PFSK-1 (cell line): Measurements from ENCODE around the gene BASP1.

Experiments
- FOXP2 ChIP-seq: optimal IDR thresholded peaks from 2 replicates; pipeline ENCODE3; 2011; ENCODE audit warnings: borderline replicate concordance, control low read depth, inconsistent platforms; ENCODE audit not compliant: insufficient read depth; ENCODE audit errors: extremely low read length, extremely low read depth
- POLR2AphosphoS5 ChIP-seq: IDR thresholded peaks from 2 replicates; pipeline ENCODE4 v1.6.1; 2012; ENCODE audit warnings: low read depth, mild to moderate bottlenecking, control low read depth, low read length, moderate library complexity
- REST ChIP-seq, 2 experiments: IDR thresholded peaks; 2 replicates each; pipeline versions ENCODE4 v1.6.1 to v1.8.0; 2011 to 2012; ENCODE audit warnings: low read depth in 2 of 2, low read length in 2 of 2, control low read depth in 1 of 2, inconsistent platforms in 1 of 2, mild to moderate bottlenecking in 1 of 2, moderate library complexity in 1 of 2; ENCODE audit not compliant: insufficient read depth in 1 of 2
- SIN3A ChIP-seq: IDR thresholded peaks from 2 replicates; pipeline ENCODE4 v1.6.1; 2012; ENCODE audit warnings: mild to moderate bottlenecking, low read length, moderate library complexity, borderline replicate concordance; ENCODE audit not compliant: insufficient read depth
- TAF1 ChIP-seq: IDR thresholded peaks from 2 replicates; pipeline ENCODE4 v1.6.1; 2012; ENCODE audit warnings: low read length, control low read depth, borderline replicate concordance; ENCODE audit not compliant: insufficient read depth

Gene BASP1

DNA sequence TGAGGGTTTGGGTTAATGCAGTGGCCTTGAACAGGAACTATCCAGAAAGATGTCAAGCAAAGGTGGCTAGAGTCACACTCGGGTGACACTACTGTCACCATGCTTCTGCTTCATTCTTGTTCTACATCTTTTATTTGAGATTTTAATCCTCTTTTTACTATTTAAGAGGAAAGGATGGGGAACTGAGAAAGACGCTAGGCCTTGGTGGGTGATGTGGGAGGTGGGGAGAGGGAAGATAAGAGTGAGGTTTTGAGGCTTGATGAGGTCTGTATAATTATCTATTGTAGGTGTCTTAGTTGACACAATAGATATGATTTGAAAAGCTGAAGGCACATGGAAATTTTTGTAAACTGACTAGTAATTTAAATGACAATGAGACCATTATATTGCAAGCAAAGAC, 3.5 kb upstream of the BASP1 start:
- TF ChIP-seq REST (IDR thresholded peaks at IDR 0.05; ENCODE audit: insufficient read depth in 1 of 2, low read depth in 2 of 2, low read length in 2 of 2) (no peak), POLR2AphosphoS5 (no peak), FOXP2 (no peak), TAF1 (no peak), SIN3A (no peak)

GRCh38 chr5:17214893-17215292, 2.5 kb upstream of the BASP1 start:
- TF ChIP-seq SIN3A (no peak), FOXP2 (no peak), REST (IDR thresholded peaks at IDR 0.05; ENCODE audit: insufficient read depth in 1 of 2, low read depth in 2 of 2, low read length in 2 of 2) (no peak), TAF1 (no peak), POLR2AphosphoS5 (no peak)

- TF ChIP-seq FOXP2 (no peak), POLR2AphosphoS5 (no peak), SIN3A (no peak), REST (IDR thresholded peaks at IDR 0.05; ENCODE audit: insufficient read depth in 1 of 2, low read depth in 2 of 2, low read length in 2 of 2) (no peak), TAF1 (no peak)
These were observed 2.1 kb upstream of the BASP1 start for GRCh38 chr5:17215361-17215760.

GRCh38 chr5:17216176-17216973, 1.1 kb upstream of the BASP1 start:
- TF ChIP-seq FOXP2 = no peak
- TF ChIP-seq SIN3A = no peak
- no peak for TF ChIP-seq POLR2AphosphoS5
- TF ChIP-seq REST (IDR thresholded peaks at IDR 0.05; ENCODE audit: insufficient read depth in 1 of 2, low read depth in 2 of 2, low read length in 2 of 2) = no peak
- no peak for TF ChIP-seq TAF1

DNA sequence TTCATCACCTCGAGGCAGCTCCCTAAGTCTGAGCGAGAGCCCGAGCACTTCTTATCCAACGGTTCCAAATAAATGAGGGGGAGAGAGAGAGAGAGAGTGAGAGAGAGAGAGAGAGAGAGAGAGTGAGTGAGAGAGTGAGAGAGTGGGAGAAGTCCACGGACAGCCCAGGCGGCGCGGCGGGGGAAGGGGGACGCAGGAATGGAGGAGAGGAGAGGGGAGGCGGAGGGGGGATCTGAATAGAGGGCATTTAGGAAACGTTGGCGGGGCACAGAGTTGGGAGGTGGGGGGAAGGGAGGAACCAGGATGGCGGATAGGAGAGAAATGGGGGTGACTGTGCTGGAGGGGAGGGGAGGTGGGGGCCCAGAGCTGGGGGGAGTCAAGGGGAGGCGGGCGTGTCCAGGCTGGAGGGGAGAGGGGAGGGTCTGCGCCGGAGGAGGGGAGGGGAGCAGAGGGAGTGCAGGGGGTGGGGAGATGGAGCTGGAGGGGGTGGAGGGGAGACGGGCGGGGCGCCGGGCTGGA, 398 bp upstream of the BASP1 start:
- no peak for TF ChIP-seq REST (IDR thresholded peaks at IDR 0.05; ENCODE audit: insufficient read depth in 1 of 2, low read depth in 2 of 2, low read length in 2 of 2)
